Measurements from ENCODE around the gene NF1.

DNA sequence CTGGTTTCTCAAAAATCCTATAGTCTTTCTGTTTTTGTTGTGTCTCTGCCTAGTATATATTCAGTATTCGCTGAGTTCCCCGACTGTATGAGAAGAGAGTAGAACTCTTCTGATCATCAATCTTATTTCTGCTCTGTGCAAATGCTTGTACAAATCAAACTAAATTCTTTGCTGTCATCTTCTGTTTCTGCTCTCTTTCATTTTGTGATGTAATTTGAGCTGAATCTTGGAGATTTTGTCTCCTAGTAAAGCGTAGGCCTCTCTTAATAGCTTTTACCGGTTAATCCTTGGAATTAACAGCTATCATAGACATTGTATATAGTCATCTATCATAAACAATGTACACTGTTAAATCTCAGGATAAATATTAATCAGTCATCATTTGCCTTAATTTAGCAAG is 140.3 kb downstream of the NF1 start:
- TF ChIP-seq EZH2 (IDR thresholded peaks at IDR 0.05; ENCODE audit: borderline replicate concordance), result no peak
- TF ChIP-seq, protein P1, sequence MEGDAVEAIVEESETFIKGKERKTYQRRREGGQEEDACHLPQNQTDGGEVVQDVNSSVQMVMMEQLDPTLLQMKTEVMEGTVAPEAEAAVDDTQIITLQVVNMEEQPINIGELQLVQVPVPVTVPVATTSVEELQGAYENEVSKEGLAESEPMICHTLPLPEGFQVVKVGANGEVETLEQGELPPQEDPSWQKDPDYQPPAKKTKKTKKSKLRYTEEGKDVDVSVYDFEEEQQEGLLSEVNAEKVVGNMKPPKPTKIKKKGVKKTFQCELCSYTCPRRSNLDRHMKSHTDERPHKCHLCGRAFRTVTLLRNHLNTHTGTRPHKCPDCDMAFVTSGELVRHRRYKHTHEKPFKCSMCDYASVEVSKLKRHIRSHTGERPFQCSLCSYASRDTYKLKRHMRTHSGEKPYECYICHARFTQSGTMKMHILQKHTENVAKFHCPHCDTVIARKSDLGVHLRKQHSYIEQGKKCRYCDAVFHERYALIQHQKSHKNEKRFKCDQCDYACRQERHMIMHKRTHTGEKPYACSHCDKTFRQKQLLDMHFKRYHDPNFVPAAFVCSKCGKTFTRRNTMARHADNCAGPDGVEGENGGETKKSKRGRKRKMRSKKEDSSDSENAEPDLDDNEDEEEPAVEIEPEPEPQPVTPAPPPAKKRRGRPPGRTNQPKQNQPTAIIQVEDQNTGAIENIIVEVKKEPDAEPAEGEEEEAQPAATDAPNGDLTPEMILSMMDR (IDR thresholded peaks at IDR 0.05; ENCODE audit: poor library complexity), result no peak
- TF ChIP-seq EZH2phosphoT487 (IDR thresholded peaks at IDR 0.05; ENCODE audit: low read depth, severe bottlenecking, unreplicated experiment), result no peak
